Hair follicle dermal papilla cell (primary cell): Measurements from ENCODE around the gene TMEM192. TPM values are rescaled to one million over a fixed set of nuclear protein-coding genes. Genes with fewer than 3 reads are reported as not detected.

Experiments used
- total RNA-seq: library from RNA; depleted of rRNA; stranded (reverse); fragments of >200 nt; gene quantifications from 2 replicates; pipeline ENCODE4 v1.2.3, GENCODE V29; 2012

Gene TMEM192
- total RNA-seq = 14.0 and 23.2 TPM in 2 replicates

DNA sequence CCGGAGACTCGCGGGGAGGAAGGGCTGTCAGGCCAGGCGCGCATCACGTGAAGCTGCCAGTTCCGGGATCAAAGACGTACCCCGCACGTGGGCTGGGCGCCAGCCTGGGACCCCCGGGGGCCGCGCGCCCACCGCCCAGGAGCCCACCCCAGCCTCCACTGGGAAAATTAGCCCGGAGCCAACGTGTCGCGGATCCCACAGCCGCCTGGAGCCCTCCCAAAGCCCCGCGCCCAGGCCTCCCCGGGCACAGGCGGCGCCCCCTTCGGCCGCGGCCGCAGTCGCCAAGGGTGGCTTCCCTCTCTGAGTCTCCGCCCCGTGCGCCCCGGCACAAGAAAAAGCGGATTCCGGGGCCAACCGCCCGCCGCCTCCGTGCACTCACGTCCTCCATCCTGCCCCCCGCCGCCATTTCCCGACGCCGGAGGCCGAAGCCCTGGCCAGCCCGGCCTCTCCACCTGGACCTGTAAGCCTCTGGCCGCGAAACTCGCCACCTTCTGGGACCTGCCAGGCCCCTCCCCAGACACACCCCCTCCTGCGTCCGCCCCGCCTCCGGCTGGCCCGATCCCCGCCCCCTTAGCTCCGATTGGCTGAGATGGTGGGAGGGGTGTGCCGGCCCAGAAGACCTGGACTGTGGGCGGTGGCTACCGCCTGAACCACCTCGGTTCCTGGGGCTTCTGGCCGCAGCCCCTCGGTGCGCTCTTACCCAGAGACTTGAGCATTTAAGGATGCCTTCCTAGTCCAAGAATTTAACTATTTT, at the start of gene TMEM192:
TSS of gene TMEM192 (minus strand) at position 493 of the 754 bp plus-strand sequence. CDS start at position 406, 87 bp downstream.

GRCh38 chr4:165053645-165054044, 59.0 kb downstream of the TMEM192 start, which contains the start of gene TRIM75:
TSS of gene TRIM75 (plus strand) at chr4:165053866. CDS start at chr4:165059148, 5,282 bp downstream.

DNA sequence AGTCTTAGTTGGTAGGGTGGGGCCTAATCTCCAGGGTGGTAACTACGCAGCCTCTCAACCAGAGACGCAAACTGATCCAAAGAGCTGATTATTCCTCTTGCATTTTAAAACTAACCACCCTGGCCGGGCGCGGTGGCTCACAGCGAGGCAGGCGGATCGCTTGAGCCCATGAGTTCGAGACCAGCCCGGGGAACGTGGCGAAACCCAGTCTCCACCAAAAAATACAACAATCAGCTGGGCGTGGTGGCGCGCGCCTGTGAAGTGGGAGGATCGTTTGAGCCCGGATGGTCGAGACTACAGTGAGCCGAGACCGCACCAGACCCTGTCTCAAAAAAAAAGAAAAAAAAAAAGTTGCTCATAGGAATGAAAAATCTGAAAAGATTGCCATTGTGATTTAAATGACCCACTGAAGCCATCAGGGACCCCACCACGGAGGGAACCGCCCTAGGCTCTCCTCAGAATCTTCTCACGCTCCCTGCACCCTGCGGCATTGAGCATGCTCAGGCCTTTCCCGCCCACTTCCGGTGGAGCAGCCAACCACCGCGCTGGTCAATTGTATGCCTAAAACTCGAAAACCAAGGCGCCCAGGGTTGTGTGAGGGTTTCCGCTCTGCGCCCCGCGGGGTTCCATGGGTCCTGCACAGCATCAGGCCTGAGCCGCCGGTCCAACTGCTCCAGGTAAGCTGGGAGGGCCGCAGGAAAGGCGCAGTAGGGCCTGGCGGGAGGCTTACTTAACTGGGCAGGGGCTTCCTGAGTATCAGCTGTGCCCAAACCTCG, 81.0 kb downstream of the TMEM192 start, which contains the start of gene TRIM60:
TSS of gene TRIM60 (plus strand) at position 564 of the 776 bp plus-strand sequence. CDS start 8,074 bp downstream, outside the sequence.

Other genes starting within 250 kb of the TMEM192 start
- 2.4 and 2.9 TPM in 2 replicates for gene APELA, start 235.7 kb downstream of the TMEM192 start, total RNA-seq
- 3.4 and 3.9 TPM in 2 replicates for gene TRIM61, start 135.2 kb downstream of the TMEM192 start, total RNA-seq
- not detected in 2 replicates for gene TRIM60, start 80.9 kb downstream of the TMEM192 start, total RNA-seq
- gene TRIM75, start 59.0 kb downstream of the TMEM192 start, total RNA-seq = not detected in 2 replicates
- 14.9 and 18.0 TPM in 2 replicates for gene KLHL2, start 94.7 kb upstream of the TMEM192 start, total RNA-seq
- 233 and 258 TPM in 2 replicates for gene MSMO1, start 214.8 kb upstream of the TMEM192 start, total RNA-seq